HepG2 (cell line): ENCODE measurements around the gene DSCAM.

Source experiments
- CREB1 ChIP-seq, 2 experiments: fragments of 450-650 bp in 1 of 2; IDR thresholded peaks; 2 replicates each; pipeline ENCODE4 v1.6.1; 2016 to 2017; ENCODE audit warnings: control low read depth in 1 of 2, mild to moderate bottlenecking in 1 of 2, missing compliant biosample characterization in 1 of 2, missing genetic modification characterization in 1 of 2
- ZKSCAN8 ChIP-seq: IDR thresholded peaks from 2 replicates; pipeline ENCODE4 v1.6.1; 2016; ENCODE audit warnings: borderline replicate concordance, missing genetic modification reagents, missing compliant biosample characterization

- TF ChIP-seq CREB1 (IDR thresholded peaks at IDR 0.05) (no peak), CREB1 (CRISPR knock-in tag; IDR thresholded peaks at IDR 0.05) (no peak), ZKSCAN8 (no peak)
These were observed 710.4 kb downstream of the DSCAM start for GRCh38 chr21:40136571-40136970.
